Stimulated activated CD4-positive, alpha-beta T cell treated with anti-CD3 and anti-CD28 coated beads, Interleukin-15, amount 100 ng/mL, for 24 hours (primary cell): ENCODE results near the gene SYF2.
"Not testable (repeated sequence)": the region's sequence is repeated elsewhere in the genome, so short reads cannot be mapped to it uniquely, and the experiment has no call there.

Source experiments
- DNase-seq: peaks from one replicate; pipeline ENCODE4 v3.0.0-alpha.2; 2020

Gene SYF2

GRCh38 chr1:25232027-25232865, at the start of gene SYF2:
Gene SYF2, minus strand, starts transcription at chr1:25232502. Its CDS starts 35 bp downstream, at chr1:25232467.
- peak; percentile 94 for DNase-seq

- not testable (repeated sequence) for DNase-seq
Observed at GRCh38 chr1:25279693-25280111, 47.4 kb upstream of the SYF2 start.

GRCh38 chr1:25278790-25279189, 46.5 kb upstream of the SYF2 start:
- DNase-seq = not testable (repeated sequence)

DNA sequence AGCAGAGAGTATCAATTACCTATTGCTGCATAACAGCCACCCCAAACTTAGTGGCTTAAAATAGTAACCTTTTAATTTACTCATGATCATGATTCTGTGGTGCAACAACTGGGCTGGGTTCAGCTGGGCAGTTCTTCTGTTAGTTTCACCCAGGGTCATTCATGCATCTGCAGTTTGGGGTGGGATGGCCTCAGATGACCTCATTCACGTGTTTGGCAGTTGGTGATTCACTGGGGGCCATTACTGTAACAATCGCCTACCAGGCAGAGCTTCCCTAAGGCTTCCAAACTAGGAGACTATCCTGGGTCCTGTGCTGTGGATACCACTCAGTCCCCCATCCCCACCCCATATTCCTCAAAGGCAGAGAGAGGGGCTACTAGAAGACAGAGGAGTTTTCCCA, 46.1 kb upstream of the SYF2 start:
- DNase-seq = not testable (repeated sequence)

DNA sequence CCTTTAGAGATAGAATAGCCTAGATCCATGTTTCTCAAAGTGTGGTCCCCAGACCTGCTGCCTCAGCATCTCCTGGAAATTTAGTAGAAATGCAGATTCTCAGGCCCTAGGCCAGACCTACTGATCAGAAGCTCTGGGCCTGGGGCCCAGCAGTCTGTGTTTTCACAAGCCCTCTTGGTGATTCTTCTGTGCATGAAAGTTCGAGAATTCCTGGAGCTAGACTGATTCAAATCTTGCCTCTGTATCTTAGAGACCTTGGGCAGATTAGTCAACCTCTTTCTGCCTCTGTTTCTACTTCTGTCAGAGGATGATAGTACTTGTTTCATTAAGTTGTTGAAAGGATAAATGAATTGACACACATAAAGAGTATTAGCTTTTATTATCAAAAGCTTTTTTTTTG, 45.0 kb upstream of the SYF2 start:
- DNase-seq = not testable (repeated sequence)

DNA sequence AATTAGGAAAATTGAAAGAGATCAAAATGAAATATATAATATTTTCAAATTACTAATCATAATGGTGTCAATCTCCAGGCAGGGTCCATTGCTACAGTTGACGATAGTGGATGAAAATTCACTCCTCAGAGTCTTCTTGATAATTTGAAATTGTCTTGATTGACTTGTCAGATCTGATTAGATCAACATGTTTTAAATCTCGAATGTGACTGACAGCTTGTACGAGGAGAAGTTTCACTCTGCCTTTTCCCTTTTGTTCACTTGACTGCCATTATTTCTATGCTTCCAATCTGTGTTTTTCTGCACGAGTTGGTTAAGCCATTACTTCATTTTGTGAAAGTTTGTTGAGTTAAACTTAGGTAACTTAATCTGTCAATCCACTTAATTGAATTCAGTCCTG, 43.3 kb upstream of the SYF2 start:
- DNase-seq = not testable (repeated sequence)

- DNase-seq = not testable (repeated sequence)
Observed at GRCh38 chr1:25272238-25272637, 39.9 kb upstream of the SYF2 start, which contains the start of gene RHD. Gene RHD, plus strand, starts transcription at chr1:25272509. Its CDS starts 39 bp downstream, at chr1:25272548.

DNA sequence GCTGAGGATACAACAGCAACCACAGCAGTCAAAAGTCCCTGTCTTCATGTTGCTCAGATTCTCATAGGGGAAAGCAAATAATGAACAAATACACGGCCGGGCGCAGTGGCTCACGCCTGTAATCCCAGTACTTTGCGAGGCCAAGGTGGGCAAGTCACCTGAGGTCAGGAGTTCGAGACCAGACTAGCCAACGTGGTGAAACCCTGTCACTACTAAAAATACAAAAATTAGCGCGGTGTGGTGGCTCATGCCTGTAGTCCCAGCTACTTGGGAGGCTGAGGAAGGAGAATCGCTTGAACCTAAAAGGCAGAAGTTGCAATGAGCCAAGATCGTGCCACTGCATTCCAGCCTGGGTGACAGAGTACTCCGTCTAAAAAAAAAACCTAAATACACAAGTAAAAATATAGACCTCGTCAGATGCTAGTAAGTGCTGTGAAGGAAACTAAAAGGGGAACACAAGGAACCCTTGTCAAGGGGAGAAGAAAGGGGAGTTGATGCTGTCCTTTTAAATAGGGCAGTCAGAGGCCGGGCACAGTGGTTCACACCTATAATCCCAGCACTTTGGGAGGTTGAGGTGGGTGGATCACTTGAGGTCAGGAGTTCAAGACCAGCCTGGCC, 36.0 kb upstream of the SYF2 start:
- not testable (repeated sequence) for DNase-seq

- DNase-seq = peak; percentile 91
Observed at GRCh38 chr1:25267288-25268142, 35.2 kb upstream of the SYF2 start.

DNA sequence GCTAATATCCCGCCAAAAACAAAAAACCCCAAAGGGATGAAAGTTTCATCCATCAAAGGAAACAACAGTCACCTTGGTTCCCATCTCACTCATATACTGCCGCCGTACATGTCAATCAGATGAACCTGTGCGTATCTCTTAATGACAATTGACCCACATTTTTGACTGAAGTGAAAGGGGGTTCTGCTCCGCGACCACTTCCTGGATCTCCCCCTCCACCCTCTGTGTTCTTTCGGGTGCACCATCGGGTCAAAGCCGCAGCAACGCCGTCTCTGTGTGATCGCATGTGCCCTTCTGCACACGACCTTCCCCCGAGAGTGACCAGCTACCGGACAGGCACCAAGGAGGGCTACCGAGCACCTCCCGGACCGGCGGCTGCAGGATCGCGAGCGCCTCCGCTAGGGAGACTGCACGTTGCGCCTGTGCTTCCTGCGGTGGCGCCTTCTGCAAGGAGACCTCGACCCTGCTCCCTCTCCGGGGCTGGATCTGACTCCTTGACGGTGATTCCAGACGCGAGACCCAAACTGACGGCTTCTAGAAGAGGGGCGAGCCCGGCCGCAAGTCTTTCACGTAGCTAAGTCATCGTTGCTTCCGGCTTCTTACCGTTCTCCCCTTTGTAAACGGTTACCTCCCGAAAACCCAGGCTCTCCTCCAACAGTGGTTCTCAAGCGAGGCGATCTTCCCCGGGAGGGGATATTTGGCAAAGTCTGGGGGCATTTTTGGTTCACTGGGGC, 34.4 kb upstream of the SYF2 start:
- DNase-seq = peak; percentile 38

DNA sequence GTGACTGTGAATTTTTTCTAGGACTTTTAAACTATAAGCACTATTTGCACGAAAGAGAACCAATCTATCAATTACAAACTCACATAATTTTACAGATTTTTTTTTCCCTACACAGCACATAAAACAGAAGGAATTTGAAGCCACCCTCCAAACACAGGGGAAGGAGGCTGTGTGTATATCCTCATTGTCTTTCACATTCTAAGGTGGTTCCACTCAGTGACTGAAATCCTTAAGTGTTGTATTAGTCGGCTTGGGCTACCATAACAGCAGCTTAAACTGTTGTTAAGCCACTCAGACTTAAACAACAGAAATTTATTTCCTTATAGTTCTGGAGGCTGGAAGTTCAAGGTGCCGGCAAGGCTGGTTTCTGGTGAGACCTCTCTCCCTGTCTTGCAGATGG, 28.0 kb upstream of the SYF2 start:
- DNase-seq = not testable (repeated sequence)

- DNase-seq = not testable (repeated sequence)
Observed at GRCh38 chr1:25259813-25260212, 27.5 kb upstream of the SYF2 start.

GRCh38 chr1:25257196-25257595, 24.9 kb upstream of the SYF2 start:
- no peak for DNase-seq

DNA sequence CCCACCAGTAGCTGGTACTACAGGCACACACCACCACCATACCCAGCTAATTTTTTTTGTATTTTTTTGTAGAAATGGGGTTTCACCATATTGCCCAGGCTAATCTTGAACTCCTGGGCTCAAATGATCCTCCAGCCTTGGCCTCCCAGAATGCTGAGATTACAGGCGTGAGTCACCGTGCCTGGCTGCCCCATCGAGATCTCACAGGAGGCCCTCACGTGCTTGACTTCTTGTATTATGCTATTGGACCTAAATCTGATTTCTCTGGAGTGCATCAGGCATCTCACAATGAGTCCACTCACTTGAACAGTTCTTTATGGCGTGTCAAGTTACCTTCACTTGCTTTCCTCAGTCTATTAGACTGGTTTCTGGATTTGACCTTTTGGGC, 24.3 kb upstream of the SYF2 start:
- no peak for DNase-seq

- DNase-seq = no peak
Observed at GRCh38 chr1:25255706-25256577, 23.6 kb upstream of the SYF2 start.

DNA sequence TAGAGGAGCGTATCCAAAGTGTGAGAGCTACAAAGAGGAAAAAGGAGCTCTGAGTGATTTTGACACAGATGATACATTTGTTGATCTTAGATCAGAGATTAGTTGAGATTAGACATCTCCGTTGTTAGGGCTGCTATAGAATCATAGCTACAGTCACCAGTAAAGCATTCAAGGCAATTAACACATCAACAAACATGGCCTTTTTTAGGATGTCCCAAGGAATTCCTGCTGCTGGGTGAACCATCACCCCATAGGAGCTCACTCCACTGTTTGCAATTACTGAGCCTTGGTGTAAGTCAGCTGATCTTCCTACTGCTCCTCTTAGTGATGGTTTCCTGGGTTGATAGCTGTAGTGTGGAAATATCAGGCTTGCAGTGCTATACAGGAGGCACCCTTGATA, 21.6 kb upstream of the SYF2 start:
- DNase-seq = no peak

GRCh38 chr1:25247829-25248754, 15.8 kb upstream of the SYF2 start:
- DNase-seq = no peak

DNA sequence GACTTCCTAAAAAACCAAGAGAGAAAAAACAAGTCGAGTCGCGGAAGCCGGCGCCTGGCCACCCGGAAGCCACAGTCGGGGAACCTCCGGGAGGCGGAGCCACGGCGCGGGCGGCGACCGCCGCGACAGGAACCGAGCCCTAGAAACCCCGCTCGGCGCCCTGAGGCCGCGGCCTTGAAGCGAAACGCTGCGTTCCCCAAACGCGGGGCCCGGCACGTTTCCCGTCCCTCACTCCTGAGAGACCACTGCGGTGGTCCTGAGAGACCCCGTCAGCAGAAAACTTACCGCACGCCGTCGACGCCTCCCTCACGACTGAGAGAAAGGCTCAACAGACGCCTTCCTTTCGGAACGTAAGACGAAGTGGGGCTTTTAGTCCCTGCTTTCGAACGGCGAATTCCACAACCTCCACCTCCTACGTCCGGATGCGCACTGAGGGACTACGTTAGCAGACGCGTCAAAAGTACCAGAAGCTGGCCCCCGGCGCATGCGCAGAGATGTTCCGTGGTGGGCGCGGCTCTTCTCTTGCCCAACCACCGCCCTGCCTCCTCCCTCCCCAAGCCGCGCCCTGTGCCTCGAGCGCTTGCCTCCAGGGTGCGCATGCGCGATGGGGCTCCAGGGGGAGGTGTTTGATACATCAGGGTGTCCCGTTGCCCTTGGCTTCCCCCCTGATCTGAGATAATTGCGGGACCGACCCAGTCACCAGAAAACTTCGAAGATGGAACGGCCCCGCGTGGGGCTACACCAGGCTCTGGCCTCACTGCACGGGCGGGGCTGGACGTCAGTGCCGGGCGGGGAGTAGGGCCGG, 14.9 kb upstream of the SYF2 start, which contains the start of gene RSRP1:
TSS of gene RSRP1 (minus strand) at position 431 of the 805 bp plus-strand sequence. CDS start 491 bp downstream, outside the sequence.
- peak; percentile 100 for DNase-seq

GRCh38 chr1:25246600-25247023, 14.3 kb upstream of the SYF2 start:
- DNase-seq = peak; percentile 53
